GM12878 (cell line): ENCODE results near the gene MAGI3.

Experiments used
- EED ChIP-seq: sonication (generic); IDR thresholded peaks from 2 replicates; pipeline ENCODE4 v1.6.1; 2016; ENCODE audit warnings: antibody characterized with exemption, low read depth
- EGR1 ChIP-seq, 2 experiments: IDR thresholded peaks; 1 replicate in 1 of 2; 2 replicates in 1 of 2; pipeline ENCODE4 v1.6.1; 2011 to 2012; ENCODE audit warnings: low read depth in 2 of 2, low read length in 2 of 2, borderline replicate concordance in 1 of 2, mild to moderate bottlenecking in 1 of 2, moderate library complexity in 1 of 2
- KDM1A ChIP-seq: fragments of 200-600 bp; sonication (generic); IDR thresholded peaks from 2 replicates; pipeline ENCODE4 v1.6.1; 2016; ENCODE audit warnings: borderline replicate concordance
- MAX ChIP-seq: IDR thresholded peaks from 2 replicates; pipeline ENCODE4 v1.6.1; 2012; ENCODE audit warnings: low read depth, low read length, improper control_type of control experiment
- MXI1 ChIP-seq: fragments of 150-350 bp; IDR thresholded peaks from 2 replicates; pipeline ENCODE4 v1.6.1; 2011; ENCODE audit warnings: low read depth, mild to moderate bottlenecking, inconsistent platforms, low read length, improper control_type of control experiment
- TAF1 ChIP-seq: IDR thresholded peaks from 2 replicates; pipeline ENCODE4 v1.6.1; 2011; ENCODE audit warnings: mild to moderate bottlenecking, low read depth, low read length, borderline replicate concordance
- USF2 ChIP-seq: IDR thresholded peaks from 2 replicates; pipeline ENCODE4 v1.6.1; 2011; ENCODE audit warnings: low read depth, low read length, improper control_type of control experiment, borderline replicate concordance
- YBX1 ChIP-seq: fragments of 450-650 bp; IDR thresholded peaks from 2 replicates; pipeline ENCODE4 v1.6.1; 2016; ENCODE audit warnings: antibody characterized with exemption
- ZNF384 ChIP-seq: IDR thresholded peaks from 2 replicates; pipeline ENCODE4 v1.6.1; 2012; ENCODE audit warnings: low read depth, mild to moderate bottlenecking, low read length, improper control_type of control experiment, borderline replicate concordance
- TF ChIP-seq, protein P1 (sequence below), 3 experiments: IDR thresholded peaks in 2 of 3; conservative IDR thresholded peaks in 1 of 3; 2 replicates each; pipeline ENCODE4 v1.5.1; 2011; ENCODE audit warnings: low read depth in 3 of 3, low read length in 3 of 3, mild to moderate bottlenecking in 3 of 3, control low read depth in 2 of 3, moderate library complexity in 2 of 3, inconsistent platforms in 1 of 3, mixed read lengths in 1 of 3; ENCODE audit not compliant: control insufficient read depth in 2 of 3, insufficient read depth in 1 of 3; ENCODE audit errors: extremely low read depth in 1 of 3

DNA sequence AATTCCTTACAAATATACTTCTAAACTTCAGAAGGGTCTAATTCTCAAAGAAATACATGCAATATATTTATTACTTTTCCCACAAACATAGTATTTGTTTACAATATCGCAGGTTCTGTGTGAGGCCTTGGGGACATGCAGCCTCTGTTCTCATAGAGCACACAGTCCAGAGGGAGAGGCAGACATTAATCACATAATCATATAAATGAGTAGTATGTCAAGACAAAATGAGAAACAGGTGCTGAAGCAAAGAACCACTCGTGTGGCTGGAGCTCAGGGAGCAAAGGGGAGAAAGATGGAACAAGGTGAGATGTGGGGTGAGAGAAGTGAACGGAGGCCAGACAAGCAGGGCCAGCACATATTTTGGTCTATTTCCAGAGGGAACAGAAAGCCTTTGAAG lies 26.4 kb upstream of the MAGI3 start:
- TF ChIP-seq MAX (no peak), YBX1 (no peak), TAF1 (no peak), MXI1 (no peak), EGR1 (IDR thresholded peaks at IDR 0.05; ENCODE audit: borderline replicate concordance in 1 of 2, low read depth in 2 of 2, low read length in 2 of 2) (no peak), USF2 (no peak), KDM1A (no peak), ZNF384 (no peak), EED (no peak)
- TF ChIP-seq, protein P1, sequence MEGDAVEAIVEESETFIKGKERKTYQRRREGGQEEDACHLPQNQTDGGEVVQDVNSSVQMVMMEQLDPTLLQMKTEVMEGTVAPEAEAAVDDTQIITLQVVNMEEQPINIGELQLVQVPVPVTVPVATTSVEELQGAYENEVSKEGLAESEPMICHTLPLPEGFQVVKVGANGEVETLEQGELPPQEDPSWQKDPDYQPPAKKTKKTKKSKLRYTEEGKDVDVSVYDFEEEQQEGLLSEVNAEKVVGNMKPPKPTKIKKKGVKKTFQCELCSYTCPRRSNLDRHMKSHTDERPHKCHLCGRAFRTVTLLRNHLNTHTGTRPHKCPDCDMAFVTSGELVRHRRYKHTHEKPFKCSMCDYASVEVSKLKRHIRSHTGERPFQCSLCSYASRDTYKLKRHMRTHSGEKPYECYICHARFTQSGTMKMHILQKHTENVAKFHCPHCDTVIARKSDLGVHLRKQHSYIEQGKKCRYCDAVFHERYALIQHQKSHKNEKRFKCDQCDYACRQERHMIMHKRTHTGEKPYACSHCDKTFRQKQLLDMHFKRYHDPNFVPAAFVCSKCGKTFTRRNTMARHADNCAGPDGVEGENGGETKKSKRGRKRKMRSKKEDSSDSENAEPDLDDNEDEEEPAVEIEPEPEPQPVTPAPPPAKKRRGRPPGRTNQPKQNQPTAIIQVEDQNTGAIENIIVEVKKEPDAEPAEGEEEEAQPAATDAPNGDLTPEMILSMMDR (IDR thresholded peaks at IDR 0.05 in 2 of 3, conservative IDR thresholded peaks at IDR 0.05 in 1 of 3; ENCODE audit: control insufficient read depth in 2 of 3, extremely low read depth in 1 of 3, insufficient read depth in 1 of 3, low read depth in 3 of 3, low read length in 3 of 3) = no peak
